H9 (cell line): ENCODE results near the gene IQGAP2. TPM values are rescaled to one million over a fixed set of nuclear protein-coding genes. Genes with fewer than 3 reads are reported as not detected.
A peak's percentile ranks its signal among the peaks of the same experiment; 100 is the strongest.

Source experiments
- DNase-seq: peaks from one replicate; pipeline ENCODE4 v3.0.0-alpha.2; 2017
- H2AFZ ChIP-seq: one replicate; pipeline ENCODE4 v1.6.1; 2013; ENCODE audit warnings: mild to moderate bottlenecking, low read length, control low read depth, moderate library complexity
- H2AK5ac ChIP-seq: 2 replicates; pipeline ENCODE4 v1.6.1; 2013; ENCODE audit warnings: low read length, control low read depth, mixed read lengths; ENCODE audit not compliant: insufficient read length
- H2BK120ac ChIP-seq: one replicate; pipeline ENCODE4 v1.6.1; 2013; ENCODE audit warnings: low read depth, mild to moderate bottlenecking, low read length, control low read depth, inconsistent platforms; ENCODE audit not compliant: poor library complexity, severe bottlenecking
- H2BK12ac ChIP-seq: 2 replicates; pipeline ENCODE4 v1.6.1; 2013; ENCODE audit warnings: low read length, control low read depth, mixed read lengths, low read depth; ENCODE audit not compliant: insufficient read length
- H2BK15ac ChIP-seq: 2 replicates; pipeline ENCODE4 v1.6.1; 2013; ENCODE audit warnings: low read depth, low read length, control low read depth
- H2BK20ac ChIP-seq: one replicate; pipeline ENCODE4 v1.6.1; 2013; ENCODE audit warnings: low read depth, mild to moderate bottlenecking, low read length, control low read depth, inconsistent platforms; ENCODE audit not compliant: poor library complexity, severe bottlenecking
- H2BK5ac ChIP-seq: 2 replicates; pipeline ENCODE4 v1.6.1; 2013; ENCODE audit warnings: low read length, control low read depth, mixed read lengths; ENCODE audit not compliant: insufficient read length
- H3K14ac ChIP-seq: 2 replicates; pipeline ENCODE4 v1.6.1; 2013; ENCODE audit warnings: low read length, control low read depth; ENCODE audit not compliant: insufficient read depth
- H3K18ac ChIP-seq: 2 replicates; pipeline ENCODE4 v1.6.1; 2013; ENCODE audit warnings: low read depth, mild to moderate bottlenecking, mixed read lengths, low read length, control low read depth; ENCODE audit not compliant: insufficient read length
- H3K23ac ChIP-seq: 2 replicates; pipeline ENCODE4 v1.6.1; 2013; ENCODE audit warnings: low read length, control low read depth, mixed read lengths, low read depth; ENCODE audit not compliant: insufficient read length
- H3K23me2 ChIP-seq: 2 replicates; pipeline ENCODE4 v1.6.1; 2013; ENCODE audit warnings: low read depth, mild to moderate bottlenecking, mixed read lengths, low read length, control low read depth; ENCODE audit not compliant: insufficient read length, poor library complexity, severe bottlenecking
- H3K27ac ChIP-seq: 2 replicates; pipeline ENCODE4 v1.5.1; 2013; ENCODE audit warnings: low read length, control low read depth, mixed read lengths, low read depth; ENCODE audit not compliant: insufficient read length
- H3K27me3 ChIP-seq: 2 replicates; pipeline ENCODE4 v1.6.1; 2013; ENCODE audit warnings: low read length, control low read depth, inconsistent platforms; ENCODE audit not compliant: insufficient read depth
- H3K4ac ChIP-seq: 2 replicates; pipeline ENCODE4 v1.6.1; 2013; ENCODE audit warnings: low read depth, mild to moderate bottlenecking, control low read depth, inconsistent platforms, low read length, moderate library complexity
- H3K4me1 ChIP-seq: 2 replicates; pipeline ENCODE4 v1.6.1; 2013; ENCODE audit warnings: low read length, control low read depth, inconsistent platforms; ENCODE audit not compliant: insufficient read depth
- H3K4me2 ChIP-seq: 2 replicates; pipeline ENCODE4 v1.6.1; 2013; ENCODE audit warnings: low read length, control low read depth, mixed read lengths; ENCODE audit not compliant: insufficient read length, insufficient read depth
- H3K56ac ChIP-seq: 2 replicates; pipeline ENCODE4 v1.6.1; 2013; ENCODE audit warnings: low read depth, mild to moderate bottlenecking, mixed read lengths, low read length, control low read depth; ENCODE audit not compliant: insufficient read length
- H3K79me1 ChIP-seq: 2 replicates; pipeline ENCODE4 v1.6.1; 2013; ENCODE audit warnings: low read depth, mild to moderate bottlenecking, moderate library complexity, low read length, control low read depth, inconsistent platforms; ENCODE audit not compliant: insufficient read depth, poor library complexity, severe bottlenecking
- H3K79me2 ChIP-seq: 2 replicates; pipeline ENCODE4 v1.6.1; 2013; ENCODE audit warnings: low read length, control low read depth, inconsistent platforms; ENCODE audit not compliant: insufficient read depth
- H3K9ac ChIP-seq: 2 replicates; pipeline ENCODE4 v1.6.1; 2013; ENCODE audit warnings: low read length, control low read depth, mixed read lengths; ENCODE audit not compliant: insufficient read length; ENCODE audit errors: extremely low read depth
- H3K9me3 ChIP-seq: one replicate; pipeline ENCODE4 v1.6.1; 2013; ENCODE audit warnings: low read depth, low read length, inconsistent platforms; ENCODE audit not compliant: control insufficient read depth
- H3T11ph ChIP-seq: one replicate; pipeline ENCODE4 v1.6.1; 2013; ENCODE audit warnings: mild to moderate bottlenecking, low read length, control low read depth, inconsistent platforms
- H4K20me1 ChIP-seq: one replicate; pipeline ENCODE4 v1.6.1; 2013; ENCODE audit not compliant: control insufficient read depth, insufficient read length, insufficient read depth
- H4K5ac ChIP-seq: 2 replicates; pipeline ENCODE4 v1.6.1; 2013; ENCODE audit warnings: low read depth, mild to moderate bottlenecking, mixed read lengths, low read length, control low read depth; ENCODE audit not compliant: insufficient read length
- H4K8ac ChIP-seq: replicated peaks from 2 replicates; pipeline ENCODE4 v1.6.1; 2013; ENCODE audit warnings: low read length, control low read depth, mixed read lengths, low read depth; ENCODE audit not compliant: insufficient read length
- H4K91ac ChIP-seq: 2 replicates; pipeline ENCODE4 v1.6.1; 2013; ENCODE audit warnings: low read depth, mild to moderate bottlenecking, moderate library complexity, mixed read lengths, low read length, control low read depth; ENCODE audit not compliant: insufficient read length
- H3K27ac Mint-ChIP-seq, 3 experiments: 2 replicates in 2 of 3; 3 replicates in 1 of 3; pipeline ENCODE4 v1.8.0; 2020 to 2021; ENCODE audit warnings: mixed read lengths in 3 of 3, mild to moderate bottlenecking in 1 of 3, moderate library complexity in 1 of 3
- H3K27me3 Mint-ChIP-seq: 2 replicates; pipeline ENCODE4 v1.8.0; 2021; ENCODE audit warnings: low read depth, mild to moderate bottlenecking, moderate library complexity, mixed read lengths
- H3K36me3 Mint-ChIP-seq, 3 experiments: 2 replicates in 2 of 3; 3 replicates in 1 of 3; pipeline ENCODE4 v1.8.0; 2020 to 2021; ENCODE audit warnings: low read depth in 3 of 3, mixed read lengths in 3 of 3; ENCODE audit not compliant: insufficient read depth in 1 of 3
- H3K4me1 Mint-ChIP-seq, 2 experiments: 2 replicates each; pipeline ENCODE4 v1.8.0; 2020; ENCODE audit warnings: mixed read lengths in 2 of 2
- H3K4me3 Mint-ChIP-seq, 2 experiments: 2 replicates in 1 of 2; 3 replicates in 1 of 2; pipeline ENCODE4 v1.8.0; 2020 to 2021; ENCODE audit warnings: mild to moderate bottlenecking in 2 of 2, mixed read lengths in 2 of 2, moderate library complexity in 1 of 2
- H3K9me3 Mint-ChIP-seq, 2 experiments: 2 replicates in 1 of 2; 3 replicates in 1 of 2; pipeline ENCODE4 v1.8.0; 2020; ENCODE audit warnings: mild to moderate bottlenecking in 2 of 2, mixed read lengths in 2 of 2, moderate library complexity in 1 of 2
- CTCF ChIP-seq: fragments of 200-600 bp; sonication (generic); conservative IDR thresholded peaks from 3 replicates; pipeline ENCODE4 v1.8.0; 2021; ENCODE audit warnings: antibody characterized with exemption, mild to moderate bottlenecking
- WGBS: extraction: QIAGEN DNeasy Blood & Tissue Kit; methylation state at CpG from one replicate; pipeline ENCODE4 v1.1.7; 2013; ENCODE audit warnings: missing lambda C conversion rate, low lambda C conversion rate, mixed read lengths; ENCODE audit not compliant: insufficient read length; ENCODE audit errors: extremely low coverage; 5-methylcytosine and 5-hydroxymethylcytosine counted together
- total RNA-seq: library from RNA; stranded (reverse); gene quantifications from 2 replicates; pipeline ENCODE4 v1.2.1, GENCODE V29; 2021

The IQGAP2 gene
- total RNA-seq, 1 experiment from 2014 or later: 22.5 TPM

- H4K8ac ChIP-seq: peak overlapping the region; percentile 62
- peak overlapping the region; percentile 80; the same call in 1 of the 2 replicates for H3K14ac ChIP-seq
- H3K27ac ChIP-seq: peak overlapping the region; percentile 100
- H3K9me3 ChIP-seq: no peaks in the 10 kb centered on the region
- H2BK15ac ChIP-seq: no peak overlapping the region
- WGBS: no CpG with 5 or more reads among the region's 7 CpGs
- H3K4me1 ChIP-seq: peaks cover 34% of the 10 kb centered on the region
- H2BK5ac ChIP-seq: peak overlapping the region; percentile 95
- peaks cover 8% of the 10 kb centered on the region; the same call in 1 of the 2 replicates for H3K79me2 ChIP-seq
- H3K9ac ChIP-seq: peak overlapping the region; percentile 36
- Mint-ChIP-seq H3K4me1 (peaks cover 67 to 72% of the 10 kb centered on the region in 2 experiments), H3K36me3 (no peaks in the 10 kb centered on the region; a peak in 1 of 7 replicates), H3K9me3 (no peaks in the 10 kb centered on the region), H3K27ac (peak overlapping the region; percentile 81 to 98 (median 98)), H3K27me3 (no peaks in the 10 kb centered on the region), H3K4me3 (peak overlapping the region; percentile 31 to 67)
- no peak for DNase-seq
- no peak overlapping the region for H3T11ph ChIP-seq
- H3K79me1 ChIP-seq: no peaks in the 10 kb centered on the region
- no peaks in the 10 kb centered on the region for H3K27me3 ChIP-seq
- peak overlapping the region; percentile 80 for H2AK5ac ChIP-seq
- H4K20me1 ChIP-seq: peaks cover 2% of the 10 kb centered on the region
- TF ChIP-seq CTCF: no peak
- no peak overlapping the region for H2BK12ac ChIP-seq
- H4K5ac ChIP-seq: no peak overlapping the region
- peak overlapping the region; percentile 81 for H3K18ac ChIP-seq
- no peak overlapping the region for H2AFZ ChIP-seq
- no peak overlapping the region for H3K23ac ChIP-seq
- no peak overlapping the region for H3K56ac ChIP-seq
- H2BK120ac ChIP-seq: no peak overlapping the region
- H3K4ac ChIP-seq: no peak overlapping the region
- no peak overlapping the region for H4K91ac ChIP-seq
- peak overlapping the region; percentile 78 for H2BK20ac ChIP-seq
- H3K4me2 ChIP-seq: peak overlapping the region; percentile 71
- peaks cover 3% of the 10 kb centered on the region for H3K23me2 ChIP-seq
These were observed 87.0 kb downstream of the IQGAP2 start for GRCh38 chr5:76489877-76490688.
